ENCODE data around the gene MORN4. TPM values are rescaled to one million over a fixed set of nuclear protein-coding genes. Genes with fewer than 3 reads are reported as not detected.
A peak's percentile ranks its signal among the peaks of the same experiment; 100 is the strongest.

MORN4 gene
- total RNA-seq, 6 experiments from 2014 or later: 0.69 to 3.9 (median 1.6) TPM

DNA sequence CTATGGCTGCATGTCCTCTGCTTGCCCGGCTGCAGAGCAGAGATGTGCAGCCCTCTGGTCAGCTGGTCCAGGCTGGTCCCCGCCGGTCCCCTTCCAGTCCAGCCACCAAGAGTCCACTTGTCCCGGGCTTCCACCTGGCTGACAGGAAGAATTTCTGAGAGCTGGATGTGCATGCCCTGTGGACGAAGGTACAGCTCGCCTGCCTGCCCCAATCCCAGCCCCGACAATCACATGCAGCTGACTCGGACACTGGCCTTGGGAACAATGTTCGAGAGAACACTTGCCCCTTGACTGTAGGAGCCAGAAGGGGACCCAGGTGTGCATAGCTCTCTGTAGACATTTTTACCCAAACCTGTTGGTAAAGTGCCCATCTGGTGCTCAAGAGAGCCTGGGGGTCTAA is 41.9 kb upstream of the MORN4 start:
- H3K9me3 ChIP-seq: no peaks in the 10 kb centered on the region
- peaks cover 0 to 51% (median 27%) of the 10 kb centered on the region in 4 donors for H3K36me3 ChIP-seq
- intact Hi-C loops (cut with DNase I): loop anchor here in 1 of 2 donors (10.0 kb wide), 1 partner anchor 60 kb away; the partner anchor contains the start of gene ZFYVE27
- peaks cover 0 to 8% (median 0%) of the 10 kb centered on the region in 4 donors for H3K4me1 ChIP-seq
- no peaks in the 10 kb centered on the region for H3K27me3 ChIP-seq
- TF ChIP-seq, protein P1, sequence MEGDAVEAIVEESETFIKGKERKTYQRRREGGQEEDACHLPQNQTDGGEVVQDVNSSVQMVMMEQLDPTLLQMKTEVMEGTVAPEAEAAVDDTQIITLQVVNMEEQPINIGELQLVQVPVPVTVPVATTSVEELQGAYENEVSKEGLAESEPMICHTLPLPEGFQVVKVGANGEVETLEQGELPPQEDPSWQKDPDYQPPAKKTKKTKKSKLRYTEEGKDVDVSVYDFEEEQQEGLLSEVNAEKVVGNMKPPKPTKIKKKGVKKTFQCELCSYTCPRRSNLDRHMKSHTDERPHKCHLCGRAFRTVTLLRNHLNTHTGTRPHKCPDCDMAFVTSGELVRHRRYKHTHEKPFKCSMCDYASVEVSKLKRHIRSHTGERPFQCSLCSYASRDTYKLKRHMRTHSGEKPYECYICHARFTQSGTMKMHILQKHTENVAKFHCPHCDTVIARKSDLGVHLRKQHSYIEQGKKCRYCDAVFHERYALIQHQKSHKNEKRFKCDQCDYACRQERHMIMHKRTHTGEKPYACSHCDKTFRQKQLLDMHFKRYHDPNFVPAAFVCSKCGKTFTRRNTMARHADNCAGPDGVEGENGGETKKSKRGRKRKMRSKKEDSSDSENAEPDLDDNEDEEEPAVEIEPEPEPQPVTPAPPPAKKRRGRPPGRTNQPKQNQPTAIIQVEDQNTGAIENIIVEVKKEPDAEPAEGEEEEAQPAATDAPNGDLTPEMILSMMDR (IDR thresholded peaks at IDR 0.05): no peak
- no peak for TF ChIP-seq POLR2A (IDR thresholded peaks at IDR 0.05)
- DNase-seq (no peak), ATAC-seq (no peak)
- no peak overlapping the region for H3K27ac ChIP-seq
- WGBS (ENCODE audit: insufficient coverage, low coverage, low lambda C conversion rate, missing lambda C conversion rate): no CpG with 5 or more reads among the region's 9 CpGs
- H3K4me3 ChIP-seq: no peak overlapping the region

DNA sequence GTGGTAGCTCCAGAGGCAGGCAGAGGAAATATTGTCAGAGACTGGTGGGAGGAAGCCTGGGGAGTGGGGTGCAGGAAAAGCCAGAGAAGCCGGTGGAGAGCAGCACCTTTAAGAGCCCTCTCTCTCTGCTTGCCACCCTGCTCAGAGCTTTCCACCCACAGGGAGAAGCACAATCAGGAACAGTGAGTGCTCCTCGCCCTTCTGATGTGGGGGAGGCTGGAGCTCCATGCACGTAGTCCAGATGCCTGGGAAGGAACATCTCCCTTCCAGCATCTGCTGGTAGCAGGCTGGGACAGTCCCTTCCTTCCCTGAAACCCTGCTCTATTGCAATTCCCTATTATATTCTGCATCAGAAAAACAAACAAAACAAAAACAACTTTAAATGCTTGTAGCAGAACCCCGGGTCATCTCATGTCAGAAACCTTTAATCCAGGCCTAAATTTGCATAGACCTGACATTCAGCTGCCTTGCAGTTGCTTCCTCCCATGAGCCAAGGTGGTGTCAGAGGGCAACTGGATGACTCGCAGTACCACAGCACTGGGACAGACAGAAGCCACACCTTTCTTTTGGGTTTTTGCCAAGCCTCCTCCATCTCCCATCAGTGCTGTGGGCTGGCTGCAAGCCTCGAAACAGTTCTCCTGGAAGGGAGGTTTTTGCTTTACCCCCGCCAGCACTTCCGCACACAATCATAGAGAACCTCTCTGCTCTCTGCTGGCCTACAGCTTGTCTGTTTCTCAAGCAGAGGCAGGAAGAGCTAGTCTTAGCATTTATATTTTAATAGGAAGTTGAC is 40.6 kb upstream of the MORN4 start:
- intact Hi-C loops (cut with DNase I): loop anchor here in 1 of 2 donors (10.0 kb wide), 1 partner anchor 61 kb away; the partner anchor contains the start of gene ZFYVE27

DNA sequence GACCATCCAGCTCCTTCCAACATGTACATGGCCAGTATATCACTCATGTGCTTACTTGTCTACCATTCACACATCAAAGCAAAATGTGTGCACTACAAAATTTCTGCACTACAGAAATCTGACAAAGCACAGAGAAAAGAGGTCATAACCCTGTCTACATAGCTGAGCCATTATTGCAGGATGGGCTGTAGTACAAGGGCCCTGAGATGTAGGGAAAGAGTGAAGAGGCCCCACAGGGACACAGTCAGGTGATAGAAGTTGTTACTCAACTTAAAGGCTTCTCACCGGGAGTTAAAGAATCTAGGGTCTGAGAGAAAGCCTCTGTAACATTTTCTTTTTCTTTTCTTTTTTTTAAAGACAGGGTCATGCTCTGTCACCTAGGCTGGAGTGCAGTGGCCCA is 36.3 kb upstream of the MORN4 start:
- peaks cover 0 to 5% (median 2%) of the 10 kb centered on the region in 4 donors for H3K36me3 ChIP-seq
- ATAC-seq: no peak
- DNase-seq: no peak
- no peak overlapping the region for H3K27ac ChIP-seq
- TF ChIP-seq, protein P1 (IDR thresholded peaks at IDR 0.05): no peak
- no peak for TF ChIP-seq POLR2A (IDR thresholded peaks at IDR 0.05)
- intact Hi-C loops (cut with DNase I): no loop called here
- peaks cover 0 to 24% (median 1%) of the 10 kb centered on the region in 4 donors for H3K4me1 ChIP-seq
- 60% methylated on average over 1 of the region's 1 CpG for WGBS (ENCODE audit: insufficient coverage, low coverage, low lambda C conversion rate, missing lambda C conversion rate)
- no peaks in the 10 kb centered on the region for H3K9me3 ChIP-seq
- no peak overlapping the region for H3K4me3 ChIP-seq
- H3K27me3 ChIP-seq: no peaks in the 10 kb centered on the region

More for the DNA sequence above, 40.6 kb upstream of the MORN4 start:
- peaks cover 0 to 8% (median 0%) of the 10 kb centered on the region in 4 donors for H3K4me1 ChIP-seq
- peaks cover 0 to 43% (median 23%) of the 10 kb centered on the region in 4 donors for H3K36me3 ChIP-seq
- no peak for TF ChIP-seq POLR2A (IDR thresholded peaks at IDR 0.05)
- TF ChIP-seq, protein P1 (IDR thresholded peaks at IDR 0.05): no peak
- no peak overlapping the region for H3K27ac ChIP-seq
- 59% methylated on average over 6 of the region's 8 CpGs for WGBS (ENCODE audit: insufficient coverage, low coverage, low lambda C conversion rate, missing lambda C conversion rate)
- no peaks in the 10 kb centered on the region for H3K9me3 ChIP-seq
- DNase-seq: peak in 1 of 3 donors; percentile 67
- ATAC-seq: peak; percentile 42 to 72 (median 53)
- no peaks in the 10 kb centered on the region for H3K27me3 ChIP-seq
- no peak overlapping the region for H3K4me3 ChIP-seq

DNA sequence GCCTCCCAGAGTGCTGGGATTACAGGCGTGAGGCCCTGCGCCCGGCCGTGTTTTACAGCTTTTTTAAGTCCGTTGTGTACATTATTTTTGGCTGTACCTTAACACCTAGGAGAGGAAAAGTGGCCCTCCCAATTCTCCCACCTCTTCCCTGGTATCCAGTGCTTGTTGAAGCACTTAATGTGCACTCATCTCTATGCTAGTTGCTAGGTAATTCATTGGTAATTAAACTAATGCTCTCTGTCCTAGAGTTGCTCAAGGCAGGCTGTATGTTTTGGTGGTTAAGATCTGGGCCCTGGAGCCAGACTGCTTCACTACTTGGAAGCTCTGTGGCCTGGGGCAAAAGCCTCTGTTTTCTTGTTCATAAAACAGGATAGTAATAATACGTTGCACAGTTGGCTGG is 34.2 kb upstream of the MORN4 start:
- Histone ChIP-seq H3K27ac (no peak overlapping the region), H3K36me3 (no peaks in the 10 kb centered on the region), H3K9me3 (no peaks in the 10 kb centered on the region), H3K4me3 (no peak overlapping the region), H3K4me1 (peaks cover 0 to 30% (median 4%) of the 10 kb centered on the region in 4 donors), H3K27me3 (no peaks in the 10 kb centered on the region)
- no peak for TF ChIP-seq POLR2A (IDR thresholded peaks at IDR 0.05)
- TF ChIP-seq, protein P1 (IDR thresholded peaks at IDR 0.05): no peak
- no peak for ATAC-seq
- 65% methylated on average over 6 of the region's 6 CpGs for WGBS (ENCODE audit: insufficient coverage, low coverage, low lambda C conversion rate, missing lambda C conversion rate)
- no peak for DNase-seq
- intact Hi-C loops (cut with DNase I): no loop called here
